HG02885 (cell line): ENCODE results near the gene MMP1.

Experiments
- ATAC-seq: cut with Tn5 transposase; IDR thresholded peaks from one replicate; pipeline ENCODE4 v1.9.1; 2021; ENCODE audit warnings: mild to moderate bottlenecking; ENCODE audit not compliant: unreplicated experiment, poor library complexity

MMP1 gene

GRCh38 chr11:102809971-102810370, 12.0 kb upstream of the MMP1 start:
- ATAC-seq, result no peak

- peak; percentile 93 for ATAC-seq
Measured at GRCh38 chr11:102807921-102808320, 10.0 kb upstream of the MMP1 start.

GRCh38 chr11:102806296-102806695, 8.3 kb upstream of the MMP1 start:
- no peak for ATAC-seq

GRCh38 chr11:102802341-102802740, 4.4 kb upstream of the MMP1 start:
- no peak for ATAC-seq

- ATAC-seq, result no peak
Measured at GRCh38 chr11:102800767-102801166, 2.8 kb upstream of the MMP1 start.

- no peak for ATAC-seq
Measured at GRCh38 chr11:102799681-102800340, 1.9 kb upstream of the MMP1 start.

GRCh38 chr11:102794382-102794781, 3.6 kb downstream of the MMP1 start:
- ATAC-seq, result peak; percentile 91

- no peak for ATAC-seq
Measured at GRCh38 chr11:102793677-102794290, 4.2 kb downstream of the MMP1 start.

GRCh38 chr11:102792604-102793003, 5.4 kb downstream of the MMP1 start:
- no peak for ATAC-seq

- ATAC-seq, result no peak
Measured at GRCh38 chr11:102791271-102792036, 6.5 kb downstream of the MMP1 start.

GRCh38 chr11:102788334-102788995, 9.5 kb downstream of the MMP1 start:
- ATAC-seq, result no peak

GRCh38 chr11:102784380-102784779, 13.6 kb downstream of the MMP1 start:
- no peak for ATAC-seq

- ATAC-seq, result no peak
Measured at GRCh38 chr11:102783720-102784119, 14.2 kb downstream of the MMP1 start.

GRCh38 chr11:102783016-102783415, 14.9 kb downstream of the MMP1 start:
- no peak for ATAC-seq

- no peak for ATAC-seq
Measured at GRCh38 chr11:102781676-102782075, 16.3 kb downstream of the MMP1 start.

- ATAC-seq, result no peak
Measured at GRCh38 chr11:102780491-102780918, 17.5 kb downstream of the MMP1 start, which contains the start of gene MMP10. Gene MMP10, minus strand, starts transcription at chr11:102780628. Its CDS starts 37 bp downstream, at chr11:102780591.

- ATAC-seq, result no peak
Measured at GRCh38 chr11:102776454-102776853, 21.5 kb downstream of the MMP1 start.

- ATAC-seq, result no peak
Measured at GRCh38 chr11:102773386-102773785, 24.6 kb downstream of the MMP1 start.

GRCh38 chr11:102771351-102771750, 26.6 kb downstream of the MMP1 start:
- no peak for ATAC-seq

GRCh38 chr11:102770191-102770590, 27.8 kb downstream of the MMP1 start:
- no peak for ATAC-seq

GRCh38 chr11:102767800-102768199, 30.2 kb downstream of the MMP1 start:
- ATAC-seq, result no peak
